HEK293 (cell line): ENCODE measurements around the gene ACHE.

ENCODE experiments used
- GLIS1 ChIP-seq: fragments of 450-650 bp; formaldehyde crosslinking; IDR thresholded peaks from 2 replicates; pipeline ENCODE4 v1.5.1; 2016; ENCODE audit warnings: missing biosample characterization, missing genetic modification characterization
- INSM2 ChIP-seq: fragments of 450-650 bp; formaldehyde crosslinking; IDR thresholded peaks from 2 replicates; pipeline ENCODE4 v1.5.1; 2016; ENCODE audit warnings: missing biosample characterization, missing genetic modification characterization
- KLF16 ChIP-seq: fragments of 450-650 bp; formaldehyde crosslinking; IDR thresholded peaks from 2 replicates; pipeline ENCODE4 v1.5.1; 2017; ENCODE audit warnings: missing biosample characterization, missing genetic modification characterization
- KLF9 ChIP-seq: fragments of 450-650 bp; formaldehyde crosslinking; IDR thresholded peaks from 2 replicates; pipeline ENCODE4 v1.5.1; 2016; ENCODE audit warnings: missing biosample characterization, missing genetic modification characterization, low read depth
- MEIS1 ChIP-seq: sonication (generic); formaldehyde crosslinking; IDR thresholded peaks from 2 replicates; pipeline ENCODE4 v1.8.1; 2022; ENCODE audit warnings: missing genetic modification reagents, mild to moderate bottlenecking, borderline replicate concordance
- MYNN ChIP-seq: fragments of 450-650 bp; formaldehyde crosslinking; IDR thresholded peaks from 2 replicates; pipeline ENCODE4 v1.5.1; 2016; ENCODE audit warnings: missing biosample characterization, missing genetic modification characterization, borderline replicate concordance
- WT1 ChIP-seq: fragments of 450-650 bp; formaldehyde crosslinking; IDR thresholded peaks from 2 replicates; pipeline ENCODE4 v1.5.1; 2016; ENCODE audit warnings: missing biosample characterization, missing genetic modification characterization
- ZBTB26 ChIP-seq: fragments of 450-650 bp; formaldehyde crosslinking; optimal IDR thresholded peaks from 2 replicates; pipeline ENCODE3; 2016; ENCODE audit warnings: missing biosample characterization, mild to moderate bottlenecking, missing genetic modification characterization
- ZBTB44 ChIP-seq: fragments of 450-650 bp; IDR thresholded peaks from 2 replicates; pipeline ENCODE4 v1.5.1; 2018; ENCODE audit warnings: missing biosample characterization, mild to moderate bottlenecking, missing genetic modification characterization
- ZFHX2 ChIP-seq: fragments of 450-650 bp; formaldehyde crosslinking; conservative IDR thresholded peaks from 2 replicates; pipeline ENCODE4 v1.5.1; 2016; ENCODE audit warnings: missing biosample characterization, missing genetic modification characterization
- ZNF16 ChIP-seq: fragments of 450-650 bp; formaldehyde crosslinking; IDR thresholded peaks from 2 replicates; pipeline ENCODE4 v1.5.1; 2016; ENCODE audit warnings: low read depth, missing biosample characterization, missing genetic modification characterization
- ZNF2 ChIP-seq: fragments of 450-650 bp; formaldehyde crosslinking; IDR thresholded peaks from 2 replicates; pipeline ENCODE4 v1.5.1; 2016; ENCODE audit warnings: missing biosample characterization, missing genetic modification characterization
- ZNF202 ChIP-seq: fragments of 450-650 bp; formaldehyde crosslinking; IDR thresholded peaks from 2 replicates; pipeline ENCODE4 v1.5.1; 2016; ENCODE audit warnings: missing biosample characterization, missing genetic modification characterization, borderline replicate concordance
- ZNF223 ChIP-seq: fragments of 450-650 bp; formaldehyde crosslinking; IDR thresholded peaks from 2 replicates; pipeline ENCODE4 v1.5.1; 2016; ENCODE audit warnings: missing biosample characterization, missing genetic modification characterization
- ZNF23 ChIP-seq: fragments of 450-650 bp; formaldehyde crosslinking; IDR thresholded peaks from 2 replicates; pipeline ENCODE4 v1.5.1; 2016; ENCODE audit warnings: missing biosample characterization, missing genetic modification characterization, borderline replicate concordance
- ZNF239 ChIP-seq: fragments of 450-650 bp; formaldehyde crosslinking; IDR thresholded peaks from 2 replicates; pipeline ENCODE4 v1.5.1; 2016; ENCODE audit warnings: missing biosample characterization, missing genetic modification characterization
- ZNF266 ChIP-seq: fragments of 450-650 bp; formaldehyde crosslinking; IDR thresholded peaks from 2 replicates; pipeline ENCODE4 v1.5.1; 2016; ENCODE audit warnings: missing biosample characterization, missing genetic modification characterization, low read depth
- ZNF391 ChIP-seq: fragments of 450-650 bp; formaldehyde crosslinking; IDR thresholded peaks from 2 replicates; pipeline ENCODE4 v1.5.1; 2016; ENCODE audit warnings: low read depth, missing biosample characterization, missing genetic modification characterization, borderline replicate concordance
- ZNF394 ChIP-seq: fragments of 450-650 bp; formaldehyde crosslinking; IDR thresholded peaks from 2 replicates; pipeline ENCODE4 v1.5.1; 2016; ENCODE audit warnings: missing biosample characterization, missing genetic modification characterization, mild to moderate bottlenecking, moderate library complexity, borderline replicate concordance
- ZNF530 ChIP-seq: fragments of 450-650 bp; formaldehyde crosslinking; IDR thresholded peaks from 2 replicates; pipeline ENCODE4 v1.5.1; 2016; ENCODE audit warnings: low read depth, missing biosample characterization, missing genetic modification characterization
- ZNF600 ChIP-seq: fragments of 450-650 bp; formaldehyde crosslinking; IDR thresholded peaks from 2 replicates; pipeline ENCODE4 v1.5.1; 2016; ENCODE audit warnings: missing biosample characterization, missing genetic modification characterization
- ZNF623 ChIP-seq: fragments of 450-650 bp; formaldehyde crosslinking; IDR thresholded peaks from 2 replicates; pipeline ENCODE4 v1.5.1; 2016; ENCODE audit warnings: missing biosample characterization, missing genetic modification characterization
- ZNF624 ChIP-seq: fragments of 450-650 bp; formaldehyde crosslinking; IDR thresholded peaks from 2 replicates; pipeline ENCODE4 v1.5.1; 2017; ENCODE audit warnings: missing biosample characterization, missing genetic modification characterization
- ZNF658 ChIP-seq: fragments of 450-650 bp; formaldehyde crosslinking; IDR thresholded peaks from 2 replicates; pipeline ENCODE4; 2016; ENCODE audit warnings: missing biosample characterization, missing genetic modification characterization
- ZNF76 ChIP-seq: fragments of 450-650 bp; formaldehyde crosslinking; IDR thresholded peaks from 2 replicates; pipeline ENCODE4; 2016; ENCODE audit warnings: low read depth, missing biosample characterization, missing genetic modification characterization, borderline replicate concordance
- ZSCAN23 ChIP-seq: fragments of 450-650 bp; formaldehyde crosslinking; IDR thresholded peaks from 2 replicates; pipeline ENCODE4 v1.5.1; 2016; ENCODE audit warnings: missing biosample characterization, missing genetic modification characterization
- TF ChIP-seq, protein P1 (sequence below): fragments of 450-650 bp; formaldehyde crosslinking; IDR thresholded peaks from 2 replicates; pipeline ENCODE4 v1.5.1; 2016; ENCODE audit warnings: missing biosample characterization, missing genetic modification characterization
- TF ChIP-seq, protein P2 (sequence below): fragments of 450-650 bp; formaldehyde crosslinking; IDR thresholded peaks from 2 replicates; pipeline ENCODE4 v1.5.1; 2017; ENCODE audit warnings: missing biosample characterization, missing genetic modification characterization

Gene ACHE

GRCh38 chr7:100888988-100889750 is 6.5 kb downstream of the ACHE start, which contains the start of gene UFSP1 (continued):
- TF ChIP-seq ZNF624 (tag by site-specific recombination), result no peak
- TF ChIP-seq KLF16 (tag by site-specific recombination), result peak; percentile 90
- TF ChIP-seq GLIS1 (tag by site-specific recombination), result peak; percentile 73; the same call in 1 of the 2 replicates
- peak; percentile 89; the same call in 1 of the 2 replicates for TF ChIP-seq ZNF391 (tag by site-specific recombination)
- TF ChIP-seq, protein P1, sequence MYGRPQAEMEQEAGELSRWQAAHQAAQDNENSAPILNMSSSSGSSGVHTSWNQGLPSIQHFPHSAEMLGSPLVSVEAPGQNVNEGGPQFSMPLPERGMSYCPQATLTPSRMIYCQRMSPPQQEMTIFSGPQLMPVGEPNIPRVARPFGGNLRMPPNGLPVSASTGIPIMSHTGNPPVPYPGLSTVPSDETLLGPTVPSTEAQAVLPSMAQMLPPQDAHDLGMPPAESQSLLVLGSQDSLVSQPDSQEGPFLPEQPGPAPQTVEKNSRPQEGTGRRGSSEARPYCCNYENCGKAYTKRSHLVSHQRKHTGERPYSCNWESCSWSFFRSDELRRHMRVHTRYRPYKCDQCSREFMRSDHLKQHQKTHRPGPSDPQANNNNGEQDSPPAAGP (tag by site-specific recombination), result peak; percentile 43; the same call in 1 of the 2 replicates
- TF ChIP-seq ZNF530 (tag by site-specific recombination), result no peak
- no peak for TF ChIP-seq ZNF223 (tag by site-specific recombination)
- peak; percentile 29; the same call in 1 of the 2 replicates for TF ChIP-seq ZNF266 (tag by site-specific recombination)
- TF ChIP-seq ZNF16 (tag by site-specific recombination), result no peak
- peak; percentile 68 for TF ChIP-seq ZNF600 (tag by site-specific recombination)
- no peak for TF ChIP-seq ZNF23 (tag by site-specific recombination)
- TF ChIP-seq KLF9 (tag by site-specific recombination), result peak; percentile 85; the same call in 1 of the 2 replicates
- peak; percentile 82; the same call in 1 of the 2 replicates for TF ChIP-seq ZNF76 (tag by site-specific recombination)
- TF ChIP-seq ZNF202 (tag by site-specific recombination), result no peak
- TF ChIP-seq ZBTB26 (tag by site-specific recombination), result peak; percentile 93
- peak; percentile 67; the same call in 1 of the 2 replicates for TF ChIP-seq MYNN (tag by site-specific recombination)
- peak; percentile 86 for TF ChIP-seq ZSCAN23
- TF ChIP-seq INSM2 (tag by site-specific recombination), result peak; percentile 33; the same call in 1 of the 2 replicates
- TF ChIP-seq ZNF394 (tag by site-specific recombination), result no peak; the same call in 1 of the 2 replicates
- TF ChIP-seq, protein P2, sequence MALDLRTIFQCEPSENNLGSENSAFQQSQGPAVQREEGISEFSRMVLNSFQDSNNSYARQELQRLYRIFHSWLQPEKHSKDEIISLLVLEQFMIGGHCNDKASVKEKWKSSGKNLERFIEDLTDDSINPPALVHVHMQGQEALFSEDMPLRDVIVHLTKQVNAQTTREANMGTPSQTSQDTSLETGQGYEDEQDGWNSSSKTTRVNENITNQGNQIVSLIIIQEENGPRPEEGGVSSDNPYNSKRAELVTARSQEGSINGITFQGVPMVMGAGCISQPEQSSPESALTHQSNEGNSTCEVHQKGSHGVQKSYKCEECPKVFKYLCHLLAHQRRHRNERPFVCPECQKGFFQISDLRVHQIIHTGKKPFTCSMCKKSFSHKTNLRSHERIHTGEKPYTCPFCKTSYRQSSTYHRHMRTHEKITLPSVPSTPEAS, result 0 out of 2 replicates have a peak, but pooled peaks have one; percentile 19
- no peak for TF ChIP-seq ZBTB44 (tag by site-specific recombination)
- TF ChIP-seq ZNF623, result no peak
- TF ChIP-seq WT1, result 0 out of 2 replicates have a peak, but pooled peaks have one; percentile 33
- TF ChIP-seq ZNF239 (tag by site-specific recombination), result peak; percentile 69; the same call in 1 of the 2 replicates
- TF ChIP-seq ZNF2 (tag by site-specific recombination), result peak; percentile 70
- TF ChIP-seq ZNF658 (tag by site-specific recombination), result no peak
- no peak for TF ChIP-seq MEIS1 (CRISPR knock-in tag)
- peak; percentile 68 for TF ChIP-seq ZFHX2 (tag by site-specific recombination)
